GM13976 (cell line): ENCODE measurements around the gene TC2N.
"Not testable (repeated sequence)": the region's sequence is repeated elsewhere in the genome, so short reads cannot be mapped to it uniquely, and the experiment has no call there.

Source experiments
- DNase-seq: peaks from one replicate; pipeline ENCODE4 v3.0.0; 2012; ENCODE audit warnings: low spot score
- in situ Hi-C: fragments of 300-500 bp; cut with MboI; formaldehyde crosslinking; loops from one replicate; pipeline ENCODE4 v1.12.0; 2022; ENCODE audit warnings: low sequenced_read_pairs, mixed read lengths, inconsistent platforms; ENCODE audit not compliant: unreplicated experiment
- TF ChIP-seq, protein P1 (sequence below): IDR thresholded peaks from 2 replicates; pipeline ENCODE4 v1.5.1; 2012; ENCODE audit warnings: borderline replicate concordance, mild to moderate bottlenecking; ENCODE audit not compliant: insufficient read depth; ENCODE audit errors: extremely low read depth, missing control alignments, control extremely low read depth

Gene TC2N

GRCh38 chr14:91745344-91745743, 122.0 kb downstream of the TC2N start:
- in situ Hi-C loops: no loop called here
- TF ChIP-seq, protein P1, sequence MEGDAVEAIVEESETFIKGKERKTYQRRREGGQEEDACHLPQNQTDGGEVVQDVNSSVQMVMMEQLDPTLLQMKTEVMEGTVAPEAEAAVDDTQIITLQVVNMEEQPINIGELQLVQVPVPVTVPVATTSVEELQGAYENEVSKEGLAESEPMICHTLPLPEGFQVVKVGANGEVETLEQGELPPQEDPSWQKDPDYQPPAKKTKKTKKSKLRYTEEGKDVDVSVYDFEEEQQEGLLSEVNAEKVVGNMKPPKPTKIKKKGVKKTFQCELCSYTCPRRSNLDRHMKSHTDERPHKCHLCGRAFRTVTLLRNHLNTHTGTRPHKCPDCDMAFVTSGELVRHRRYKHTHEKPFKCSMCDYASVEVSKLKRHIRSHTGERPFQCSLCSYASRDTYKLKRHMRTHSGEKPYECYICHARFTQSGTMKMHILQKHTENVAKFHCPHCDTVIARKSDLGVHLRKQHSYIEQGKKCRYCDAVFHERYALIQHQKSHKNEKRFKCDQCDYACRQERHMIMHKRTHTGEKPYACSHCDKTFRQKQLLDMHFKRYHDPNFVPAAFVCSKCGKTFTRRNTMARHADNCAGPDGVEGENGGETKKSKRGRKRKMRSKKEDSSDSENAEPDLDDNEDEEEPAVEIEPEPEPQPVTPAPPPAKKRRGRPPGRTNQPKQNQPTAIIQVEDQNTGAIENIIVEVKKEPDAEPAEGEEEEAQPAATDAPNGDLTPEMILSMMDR: no peak
- no peak for DNase-seq

DNA sequence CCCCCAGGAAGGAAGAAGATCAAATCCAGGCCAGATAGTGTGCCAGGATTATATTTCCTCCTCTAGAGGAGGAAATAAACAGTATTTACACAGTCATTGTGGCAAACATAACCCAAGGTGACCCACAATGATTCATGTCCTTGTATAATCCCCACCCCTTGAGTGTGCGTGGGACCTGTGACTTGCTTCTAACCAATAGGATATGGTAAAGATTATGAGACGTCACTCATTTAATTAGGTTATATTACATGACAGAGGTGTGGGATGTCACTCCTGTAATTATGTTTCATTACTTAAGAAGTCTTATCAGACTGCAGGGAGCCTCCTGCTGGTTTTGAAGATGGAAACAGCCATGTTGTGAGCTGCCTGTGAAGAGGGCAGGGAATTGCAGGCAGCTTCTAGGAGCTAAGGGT, 123.3 kb downstream of the TC2N start:
- in situ Hi-C loops: no loop called here
- no peak for DNase-seq
- TF ChIP-seq, protein P1: no peak

GRCh38 chr14:91743305-91743653, 124.1 kb downstream of the TC2N start:
- in situ Hi-C loops: no loop called here
- TF ChIP-seq, protein P1: no peak
- no peak for DNase-seq

- no peak for DNase-seq
- TF ChIP-seq, protein P1: no peak
- in situ Hi-C loops: no loop called here
Observed at GRCh38 chr14:91742621-91743304, 124.6 kb downstream of the TC2N start.

DNA sequence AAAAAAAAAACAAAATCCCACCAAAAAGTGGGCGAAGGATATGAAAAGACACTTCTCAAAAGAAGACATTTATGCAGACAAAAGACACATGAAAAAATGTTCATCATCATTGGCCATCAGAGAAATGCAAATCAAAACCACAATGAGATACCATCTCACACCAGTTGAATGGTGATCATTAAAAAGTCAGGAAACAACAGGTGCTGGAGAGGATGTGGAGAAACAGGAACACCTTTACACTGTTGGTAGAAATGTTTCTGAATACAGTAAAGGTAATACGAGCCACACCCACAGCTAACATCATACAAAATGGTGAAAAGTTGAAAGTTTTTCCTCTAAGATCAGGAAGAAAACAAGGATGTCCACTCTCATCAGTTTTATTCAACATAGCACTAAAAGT, 127.5 kb downstream of the TC2N start:
- in situ Hi-C loops, DNase-seq: not testable (repeated sequence)

DNA sequence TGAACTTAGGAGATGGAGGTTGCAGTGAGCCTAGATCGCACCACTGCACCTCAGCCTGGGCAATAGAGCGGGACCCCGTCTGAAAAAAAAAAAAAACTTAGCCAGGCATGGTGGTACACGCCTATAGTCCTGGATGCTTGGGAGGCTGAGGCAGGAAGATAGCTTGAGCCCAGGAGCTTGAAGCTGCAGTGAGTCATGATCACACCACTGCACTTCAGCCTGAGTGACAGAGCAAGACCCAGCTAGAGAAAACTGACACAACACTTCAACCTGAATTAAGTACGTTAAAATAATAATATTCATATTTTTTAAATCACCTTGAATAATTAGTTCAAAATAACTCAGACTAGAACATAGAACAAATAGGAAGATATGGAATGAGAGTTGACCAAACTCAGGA, 129.7 kb downstream of the TC2N start:
- in situ Hi-C loops: no loop called here
- TF ChIP-seq, protein P1: no peak
- DNase-seq: no peak

- TF ChIP-seq, protein P1: no peak
- no peak for DNase-seq
- in situ Hi-C loops: no loop called here
Observed at GRCh38 chr14:91732859-91733477, 134.4 kb downstream of the TC2N start.
